GM21367 (cell line): Measurements from ENCODE around the gene POLR2B.
"Not testable (repeated sequence)": the region's sequence is repeated elsewhere in the genome, so short reads cannot be mapped to it uniquely, and the experiment has no call there.

Experiments used
- ATAC-seq: cut with Tn5 transposase; IDR thresholded peaks from one replicate; pipeline ENCODE4 v1.9.1; 2021; ENCODE audit not compliant: unreplicated experiment

Gene POLR2B

DNA sequence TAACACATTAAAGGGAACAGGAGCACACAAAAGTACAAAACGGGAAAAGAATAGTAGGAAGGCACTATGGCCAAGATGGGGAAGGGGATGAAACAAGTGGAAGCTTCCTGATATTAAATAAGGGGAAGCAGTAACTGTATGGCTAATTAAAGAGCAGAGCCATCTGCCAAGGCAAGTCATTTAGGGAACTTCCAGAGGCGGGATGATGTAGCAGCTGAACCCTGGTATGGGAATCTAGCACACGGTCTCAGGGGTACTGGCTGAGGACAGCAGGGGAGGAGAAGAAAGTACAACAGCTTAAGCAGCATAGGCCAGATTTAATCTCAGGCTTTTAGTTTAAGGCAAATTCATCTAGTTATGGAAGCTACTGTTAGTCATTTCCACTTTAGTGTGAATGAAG lies 72.4 kb downstream of the POLR2B start:
- no peak for ATAC-seq

DNA sequence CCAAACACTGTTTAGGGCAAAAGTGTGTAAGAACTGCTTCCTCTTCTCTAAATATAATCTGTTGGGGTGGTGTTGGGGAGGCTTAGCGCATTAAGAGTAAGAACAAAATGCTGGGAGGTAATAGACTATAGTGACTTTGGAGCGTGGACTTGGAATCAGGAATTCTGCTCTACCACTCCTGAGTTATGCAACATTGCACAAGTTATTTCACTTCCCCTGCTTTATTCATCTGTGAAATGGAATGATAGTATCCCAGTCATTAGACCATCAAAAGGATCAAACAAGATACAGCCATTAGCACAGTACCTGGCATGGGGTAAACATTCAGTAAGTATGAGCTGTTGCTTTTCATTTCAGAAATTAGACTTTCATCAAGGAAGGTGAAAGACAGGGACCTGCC lies 72.8 kb downstream of the POLR2B start:
- no peak for ATAC-seq

DNA sequence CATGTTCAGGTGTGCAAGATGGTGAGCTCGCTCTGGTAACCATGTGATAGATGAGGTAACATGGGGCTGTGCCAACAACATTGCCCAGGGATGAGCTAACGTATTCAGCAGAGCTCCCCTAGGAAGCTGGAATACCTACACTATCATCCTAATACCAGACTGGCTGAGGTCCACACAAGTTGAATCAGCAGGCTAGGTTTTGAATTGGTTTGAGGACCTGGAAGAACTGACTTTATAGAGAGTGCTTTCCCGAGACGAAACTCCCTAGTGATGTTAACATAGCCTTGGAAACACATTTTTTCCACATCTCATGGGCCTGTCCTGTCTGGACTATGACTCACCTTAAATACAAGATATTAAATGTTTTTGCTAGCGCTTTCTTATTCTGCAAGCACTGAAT lies 74.8 kb downstream of the POLR2B start:
- no peak for ATAC-seq

DNA sequence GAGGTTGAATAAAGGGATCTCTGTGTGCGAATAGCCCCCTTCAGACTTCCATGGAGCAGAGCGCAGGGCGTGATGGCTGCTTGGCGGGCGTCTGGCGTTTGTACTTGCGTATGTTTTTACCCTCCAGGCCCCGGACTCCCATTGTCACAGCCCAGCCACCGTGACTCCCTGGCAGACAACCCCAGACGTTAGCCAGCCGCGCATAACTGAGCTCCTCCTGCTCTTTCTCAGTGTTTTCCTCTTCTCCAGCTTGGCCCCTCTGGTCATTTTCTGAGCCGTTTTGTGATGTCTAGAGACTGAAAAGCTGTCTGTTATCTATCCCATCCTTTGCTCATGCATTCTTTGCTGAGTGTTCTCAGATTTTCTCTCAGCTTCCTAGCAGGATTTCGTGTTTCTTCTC lies 77.2 kb downstream of the POLR2B start:
- no peak for ATAC-seq

DNA sequence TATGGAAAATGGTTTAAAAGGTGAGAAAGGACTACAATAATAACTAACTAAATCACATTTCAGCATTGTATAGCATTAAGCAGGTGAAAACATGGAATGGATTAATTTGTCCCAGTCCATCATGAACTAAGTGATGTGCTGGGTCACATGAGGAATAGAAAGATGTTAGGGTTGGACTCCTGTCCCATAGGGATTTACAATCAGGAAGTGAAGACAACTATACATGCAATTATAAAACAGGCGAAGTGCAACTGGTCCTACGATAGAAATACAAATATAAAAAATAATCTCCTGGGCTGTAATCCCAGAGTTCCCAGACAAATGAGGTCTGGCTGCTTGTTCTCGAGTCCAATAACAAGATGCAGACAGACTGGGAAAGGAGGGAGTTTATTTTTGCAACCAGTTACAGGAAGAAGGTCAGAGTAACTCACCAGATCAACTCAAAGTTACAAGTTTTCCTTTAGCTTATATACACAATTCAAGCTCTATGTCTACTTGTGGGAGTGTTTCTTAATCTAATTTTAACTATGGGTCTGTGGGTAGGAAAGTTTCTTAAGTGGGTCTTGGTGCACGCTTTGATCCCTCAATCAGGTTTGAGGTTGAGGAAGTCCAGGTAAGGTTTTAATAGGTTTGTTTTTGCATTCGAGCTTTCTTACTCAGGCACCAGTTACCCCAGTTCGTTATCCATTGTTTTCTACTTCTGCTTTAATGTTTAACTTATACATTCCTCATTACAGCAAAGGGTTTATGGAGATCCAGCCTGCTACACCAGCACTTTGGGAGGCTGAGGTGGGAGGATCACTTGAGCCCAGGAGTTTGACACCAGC lies 81.4 kb downstream of the POLR2B start:
- no peak for ATAC-seq

DNA sequence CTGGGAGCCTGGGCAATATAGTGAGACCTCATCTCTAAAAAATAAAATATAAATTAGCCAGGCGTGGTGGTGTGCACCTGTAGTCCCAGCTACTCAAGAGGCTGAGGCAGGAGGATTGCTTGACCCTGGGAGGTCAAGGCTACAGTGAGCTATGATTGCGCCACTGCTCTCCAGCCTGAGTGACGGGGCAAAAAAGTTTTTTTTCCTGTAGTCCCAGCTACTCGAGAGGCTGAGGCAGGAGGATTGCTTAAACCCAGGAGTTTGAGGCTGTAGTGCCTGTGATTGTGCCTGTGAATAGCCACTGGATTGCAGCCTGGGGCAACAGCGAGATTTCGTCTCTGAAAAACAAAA lies 82.0 kb downstream of the POLR2B start:
- not testable (repeated sequence) for ATAC-seq

DNA sequence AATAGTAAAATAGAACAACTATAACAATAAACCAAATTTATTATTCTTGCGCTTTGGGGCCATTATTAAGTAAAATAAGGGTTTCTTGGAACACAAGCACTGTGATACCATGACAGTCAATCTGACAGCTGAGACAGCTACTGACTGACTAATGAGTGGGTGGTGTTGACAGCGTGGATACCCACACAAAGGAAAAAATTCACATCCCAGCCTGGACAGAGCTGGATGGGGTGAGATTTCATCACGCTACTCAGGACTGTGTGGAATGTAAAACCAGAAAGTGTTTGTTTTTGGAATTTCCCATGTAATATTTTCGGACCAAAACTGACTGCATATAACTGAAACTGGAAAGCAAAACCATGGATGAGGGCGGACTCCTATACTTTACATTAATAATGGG lies 82.7 kb downstream of the POLR2B start:
- no peak for ATAC-seq

DNA sequence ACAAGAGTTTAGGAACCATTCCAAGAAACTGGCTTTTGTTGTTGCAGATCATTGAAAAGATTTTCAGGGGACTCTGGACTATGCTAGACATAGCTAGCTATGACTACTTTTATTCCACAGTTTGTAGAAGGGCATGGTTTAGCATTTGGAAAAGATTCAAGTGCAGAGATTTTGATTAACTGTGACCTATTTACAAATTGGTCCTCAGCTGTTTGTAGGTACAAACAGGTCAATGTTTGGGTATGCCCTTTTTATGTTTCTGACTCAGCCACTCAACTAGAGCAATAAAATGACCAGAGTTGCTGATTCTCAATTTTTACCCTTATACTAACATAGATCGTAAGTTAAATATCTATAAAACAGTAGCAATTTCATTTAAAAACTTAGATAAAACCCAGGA lies 84.8 kb downstream of the POLR2B start:
- ATAC-seq, result no peak

DNA sequence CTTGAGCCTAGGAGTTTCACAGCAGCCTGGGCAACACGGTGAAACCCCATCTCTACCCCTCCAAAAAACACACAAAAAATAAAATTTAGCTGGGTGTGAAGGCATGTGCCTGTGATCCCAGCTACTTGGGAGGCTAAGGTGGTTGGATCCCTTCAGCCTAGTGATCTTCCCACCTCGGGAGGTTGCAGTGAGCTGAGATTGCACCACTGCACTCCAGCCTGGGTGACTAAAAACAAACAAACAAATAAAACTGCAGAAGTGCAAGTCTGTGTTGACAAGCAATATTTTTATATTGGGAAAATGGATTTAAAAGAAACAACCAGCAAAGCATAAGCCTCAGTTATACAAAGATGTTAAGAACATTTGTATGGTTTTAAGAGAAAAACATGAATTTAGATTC lies 85.4 kb downstream of the POLR2B start:
- ATAC-seq, result no peak

DNA sequence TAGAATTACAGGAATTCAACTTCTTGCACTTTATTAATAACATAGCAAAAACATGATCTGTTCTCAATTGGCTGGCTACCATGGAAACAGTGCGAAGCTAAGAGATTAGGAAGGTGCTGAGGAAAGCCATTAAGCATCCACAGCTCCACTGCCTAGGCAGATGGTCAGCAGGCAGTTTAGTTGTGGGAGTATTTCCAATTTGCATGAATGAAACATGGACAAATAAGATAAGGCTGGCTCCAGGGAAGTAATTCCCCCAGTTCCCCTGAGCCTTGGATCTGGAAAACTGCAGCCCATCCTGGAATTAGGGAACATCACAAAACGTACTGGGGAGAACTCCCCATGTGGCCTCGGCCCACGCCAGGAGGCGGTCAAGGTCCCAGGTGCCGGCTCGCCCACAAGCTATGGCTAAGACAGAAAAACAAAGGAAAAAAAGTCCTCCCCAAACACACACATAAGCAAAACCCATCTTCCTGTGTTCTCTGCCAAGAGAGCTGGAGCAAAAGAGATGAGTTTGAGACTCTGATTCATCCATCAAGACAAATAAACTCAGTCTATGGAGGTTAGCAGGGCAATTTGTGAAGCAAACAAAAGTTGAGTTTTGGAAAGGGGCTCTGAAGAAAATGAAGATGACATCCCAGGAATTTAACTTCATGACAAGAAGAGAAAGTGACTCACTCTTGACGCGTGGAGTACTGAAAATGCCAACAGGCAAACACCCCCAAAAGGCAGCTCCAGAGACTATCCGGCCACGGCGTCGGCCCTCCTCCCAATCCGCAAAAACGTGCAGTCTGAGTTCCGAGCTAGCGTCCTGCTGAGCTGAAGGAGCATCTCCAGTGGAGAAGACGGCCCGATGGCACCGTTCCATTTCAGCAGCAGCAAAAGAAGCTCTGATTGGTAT lies 86.4 kb downstream of the POLR2B start:
- ATAC-seq, result no peak

DNA sequence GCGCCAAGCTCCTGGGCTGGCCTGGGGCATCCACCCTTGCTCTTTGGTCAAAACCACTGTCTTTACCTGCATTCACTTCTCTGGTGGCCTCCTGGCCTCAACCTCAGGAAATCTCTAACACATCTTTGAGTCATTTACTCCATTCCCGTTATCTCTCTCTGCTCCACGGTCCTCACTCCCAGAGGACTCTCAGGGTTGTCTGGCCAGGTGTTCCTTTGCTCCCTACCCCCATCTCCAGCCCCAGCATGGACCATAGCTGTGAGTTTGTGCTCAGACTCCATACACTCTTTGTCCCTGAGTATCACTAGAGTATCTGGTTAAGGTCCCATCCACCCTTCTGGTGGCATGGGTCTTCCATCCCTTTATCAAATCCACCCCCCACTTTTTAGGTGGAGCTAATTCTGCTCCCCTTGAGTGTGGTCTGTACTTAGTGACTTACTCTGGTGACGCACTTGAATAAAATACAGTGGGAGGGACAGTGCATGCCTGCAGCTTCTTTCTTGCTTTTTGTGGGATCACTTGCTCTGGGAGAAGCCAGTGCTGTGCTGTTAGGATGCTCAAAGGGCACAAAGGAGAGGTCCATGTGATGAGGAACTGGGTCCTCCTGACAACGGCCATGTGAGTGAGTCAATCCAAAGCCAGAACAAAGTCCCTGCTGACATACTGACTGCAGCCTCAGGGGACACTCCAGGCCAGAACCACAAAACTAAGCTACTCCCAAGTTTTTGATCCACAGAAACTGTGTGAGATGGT lies 87.2 kb downstream of the POLR2B start:
- no peak for ATAC-seq

DNA sequence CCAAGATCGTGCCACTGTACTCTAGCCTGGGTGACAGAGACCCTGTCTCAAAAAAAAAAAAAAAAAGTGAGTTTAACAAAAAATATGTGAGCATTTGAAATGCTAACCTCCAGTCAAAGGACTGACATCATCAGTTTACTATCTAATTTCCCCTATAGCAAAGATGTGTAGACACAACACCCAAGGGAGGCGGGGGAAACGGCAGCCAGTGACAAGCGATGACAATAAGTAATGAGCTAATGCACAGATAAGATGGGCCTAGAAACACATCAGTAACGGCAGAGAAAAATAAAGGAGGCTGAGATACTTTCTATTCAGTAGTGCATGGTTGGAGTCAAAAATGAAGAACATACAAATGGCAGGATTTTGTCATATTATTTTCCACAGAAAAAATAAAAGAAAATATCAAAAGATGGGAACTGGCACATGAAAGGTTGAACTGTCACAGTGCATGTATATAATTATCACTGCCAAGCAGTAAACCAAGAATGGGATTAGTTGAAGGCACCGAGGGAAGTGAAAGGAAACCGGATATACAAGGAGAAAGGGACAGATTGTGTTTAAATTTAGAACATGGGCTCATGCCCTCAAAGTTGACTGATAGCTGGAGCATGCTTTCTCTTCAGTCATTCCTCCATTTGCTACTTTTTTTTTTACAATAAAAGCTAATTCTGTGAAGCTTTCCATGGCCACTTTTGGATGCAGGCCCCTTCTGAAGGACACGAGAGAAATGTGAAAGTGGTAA lies 89.7 kb downstream of the POLR2B start:
- ATAC-seq, result no peak

DNA sequence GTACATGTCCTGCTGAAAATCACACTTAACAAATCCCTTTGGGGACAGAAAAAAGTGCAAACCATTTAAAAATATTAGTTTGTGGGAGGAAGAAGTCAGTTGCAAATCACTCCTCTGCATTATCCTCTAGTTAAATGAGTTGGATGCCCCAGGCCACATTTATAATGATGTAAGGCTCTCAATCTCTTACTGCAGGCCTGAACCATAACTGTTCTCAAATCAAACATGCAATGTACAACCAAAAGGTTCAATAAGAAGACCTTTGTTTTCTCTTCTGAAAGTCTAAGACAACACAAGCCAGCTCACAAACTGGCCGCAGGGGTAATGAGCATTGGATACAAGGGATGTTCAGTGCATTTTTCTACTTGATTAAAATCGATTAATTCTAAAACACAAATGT lies 91.8 kb downstream of the POLR2B start:
- ATAC-seq, result no peak

DNA sequence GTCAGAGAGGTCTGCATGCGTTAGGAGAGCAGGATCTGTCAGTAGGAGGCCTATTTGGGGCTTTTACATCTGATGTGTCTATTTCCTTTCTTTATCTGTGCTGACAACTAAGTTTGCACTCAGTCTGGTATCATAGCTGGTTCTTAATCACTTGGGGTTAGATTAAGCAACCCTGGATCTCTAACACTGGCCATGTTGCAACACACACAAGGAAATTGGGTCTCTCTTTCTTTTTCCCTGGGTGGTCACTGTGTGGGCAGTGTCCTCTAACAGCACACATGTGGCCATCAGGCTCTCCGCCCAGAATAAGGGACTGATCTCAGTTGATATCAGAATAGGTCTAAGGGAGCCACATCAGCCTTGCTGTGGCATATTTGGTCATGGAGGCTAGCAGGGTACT lies 92.6 kb downstream of the POLR2B start:
- ATAC-seq, result no peak

DNA sequence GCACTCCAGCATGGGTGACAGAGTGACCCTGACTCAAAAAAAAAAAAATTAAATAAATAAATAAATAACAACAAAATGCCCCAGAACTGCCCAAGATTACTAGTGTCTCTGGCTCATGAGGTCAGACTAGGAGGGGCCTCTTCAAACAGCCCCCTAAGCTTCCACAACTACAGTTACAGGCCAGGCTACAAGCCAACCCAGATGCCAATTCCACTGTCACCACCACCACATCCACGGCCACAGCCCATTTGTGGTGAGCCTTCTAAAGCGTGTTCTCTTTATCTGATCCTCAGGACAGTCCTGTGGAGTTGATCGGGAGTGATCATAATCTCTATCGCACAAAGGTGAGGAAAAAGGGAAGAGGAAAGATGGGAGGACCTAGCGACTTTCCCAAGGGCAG lies 94.9 kb downstream of the POLR2B start:
- ATAC-seq, result no peak

DNA sequence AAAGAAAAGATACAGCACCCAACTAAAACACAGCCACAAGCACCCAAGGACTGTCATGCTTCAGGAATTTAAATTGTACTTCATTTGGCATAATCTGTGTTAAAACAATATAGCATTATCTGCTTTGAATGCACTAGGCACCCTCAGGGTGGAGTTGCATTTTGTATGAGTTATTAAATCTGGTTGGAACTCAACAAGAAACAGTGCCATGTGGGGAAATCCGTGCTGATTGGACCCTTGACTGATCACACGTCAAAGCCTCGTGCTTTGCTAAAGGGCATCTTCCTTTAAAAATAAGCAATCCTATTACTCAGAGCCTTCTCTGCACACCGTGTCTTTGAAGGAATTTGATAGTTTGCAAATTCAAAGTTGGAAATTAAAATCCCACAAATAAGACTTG lies 96.0 kb downstream of the POLR2B start:
- no peak for ATAC-seq

DNA sequence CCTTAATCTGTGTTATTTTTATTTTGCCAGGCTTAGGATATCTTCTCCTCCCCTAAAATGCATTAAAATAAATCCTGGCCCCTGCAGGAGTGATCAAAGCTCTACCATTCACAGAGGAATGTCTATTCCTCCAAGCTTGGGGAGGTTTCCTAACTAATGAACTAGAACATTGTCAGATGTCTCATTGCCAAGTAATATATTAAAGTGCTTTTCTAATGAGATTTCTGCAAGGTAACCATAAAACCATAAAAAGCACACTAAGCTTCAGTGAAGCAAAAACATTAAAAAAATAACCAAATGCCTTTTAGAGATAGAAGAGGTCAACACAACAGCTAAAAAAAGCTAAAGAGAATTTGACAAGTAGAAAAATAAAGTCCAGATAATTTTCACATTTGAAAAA lies 96.7 kb downstream of the POLR2B start:
- ATAC-seq, result no peak

DNA sequence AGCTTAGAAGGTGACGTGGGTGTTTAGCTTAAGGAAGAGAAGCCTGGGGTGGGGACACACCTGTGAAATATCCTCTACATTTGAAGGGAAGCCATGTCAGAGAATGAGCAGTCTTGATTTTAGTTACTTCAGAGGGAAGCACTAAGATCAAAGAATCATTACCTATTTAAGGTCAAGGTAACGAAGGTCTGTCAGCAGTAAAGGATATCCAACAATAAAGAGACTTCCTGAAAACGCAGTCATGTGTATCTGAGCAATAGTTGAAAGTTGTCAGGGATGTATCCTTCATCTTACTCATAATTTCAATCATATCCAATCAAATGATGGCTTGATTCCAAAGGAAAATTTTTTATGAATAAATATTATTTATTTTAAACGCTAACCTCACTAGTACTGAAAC lies 98.0 kb downstream of the POLR2B start:
- ATAC-seq, result no peak

DNA sequence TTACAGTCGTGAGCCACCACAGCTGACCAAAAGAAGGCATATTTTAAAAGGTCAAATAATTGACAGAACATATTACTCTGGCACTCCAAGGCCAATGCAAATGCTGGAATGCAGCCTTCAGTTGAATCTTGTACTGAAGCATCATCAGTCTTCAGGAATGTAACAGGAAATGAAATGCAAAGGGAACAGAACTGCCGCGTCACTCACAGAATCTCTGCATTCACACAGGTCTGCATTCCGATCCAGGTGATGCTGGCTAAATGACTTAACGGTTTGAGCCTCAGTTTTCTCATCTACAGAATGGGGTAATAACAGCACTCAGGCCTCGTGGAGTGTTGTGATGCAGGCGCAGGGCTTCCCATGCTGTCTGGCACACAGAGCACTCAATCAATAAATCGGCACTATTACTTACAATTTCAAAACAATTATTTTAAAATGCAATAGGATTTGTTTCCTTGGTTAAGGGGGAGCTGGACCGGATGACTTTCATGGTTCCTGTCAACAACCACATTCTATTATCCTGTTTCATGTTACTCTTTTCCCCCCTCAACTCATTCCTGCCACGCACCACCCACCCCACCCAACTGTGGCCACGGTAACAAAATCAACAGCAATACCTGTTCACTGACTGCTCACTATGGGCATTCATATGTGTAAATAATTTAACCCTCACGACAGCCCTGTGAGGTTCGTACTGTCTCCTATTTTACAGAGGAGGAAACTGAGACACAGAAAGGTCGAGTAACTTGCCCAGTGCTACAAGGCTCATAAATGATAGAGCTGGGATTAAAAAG lies 99.1 kb downstream of the POLR2B start:
- no peak for ATAC-seq
